GM12801 (cell line): ENCODE results near the gene OBP2A.

Source experiments
- TF ChIP-seq, protein P1 (sequence below): IDR thresholded peaks from one replicate; pipeline ENCODE4 v1.5.1; 2011; ENCODE audit warnings: control low read depth; ENCODE audit not compliant: insufficient read length; ENCODE audit errors: extremely low read depth

Gene OBP2A

DNA sequence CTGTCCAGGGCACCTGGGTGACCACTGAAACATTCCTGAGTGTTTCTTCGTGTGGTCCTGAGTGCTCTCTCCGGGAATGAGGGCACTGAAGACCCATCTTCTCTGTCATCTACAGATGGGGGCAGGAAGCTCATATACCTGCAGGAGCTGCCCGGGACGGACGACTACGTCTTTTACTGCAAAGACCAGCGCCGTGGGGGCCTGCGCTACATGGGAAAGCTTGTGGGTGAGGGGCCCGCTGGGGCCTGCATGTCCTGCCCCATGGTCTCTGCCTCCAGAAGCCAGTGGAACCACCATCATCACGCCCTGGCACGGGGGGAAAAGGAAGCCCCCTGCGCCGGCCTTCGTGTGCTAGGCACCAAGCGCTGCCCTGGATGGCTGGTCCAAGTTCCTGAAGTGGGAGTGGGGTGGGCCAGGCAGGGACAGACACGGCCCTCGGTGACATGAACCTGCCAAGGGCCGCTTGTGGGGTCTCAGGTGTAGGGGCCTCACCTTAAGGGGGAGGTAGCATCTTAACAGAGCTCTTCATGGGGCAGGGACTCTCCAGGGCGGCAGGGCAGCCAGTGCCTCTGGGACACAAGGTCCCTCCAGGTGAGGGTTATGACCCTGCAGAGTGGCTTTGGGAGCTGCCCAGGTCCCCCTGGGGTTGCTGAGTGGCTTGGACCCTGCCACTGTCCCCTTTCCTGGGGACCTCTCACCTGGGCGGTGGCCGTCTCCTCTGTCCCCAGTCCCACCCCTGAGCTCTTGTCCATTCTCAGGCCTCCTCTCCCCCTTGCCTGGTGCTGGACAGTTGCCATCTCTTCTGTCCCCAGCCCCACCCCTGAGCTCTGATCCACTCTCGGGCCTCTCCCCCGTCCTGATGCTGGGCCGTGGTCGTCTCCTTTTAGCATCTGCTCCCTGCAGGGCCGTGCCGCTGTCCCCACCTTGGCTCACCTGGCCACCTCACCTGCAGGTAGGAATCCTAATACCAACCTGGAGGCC lies 2.1 kb downstream of the OBP2A start:
- TF ChIP-seq, protein P1, sequence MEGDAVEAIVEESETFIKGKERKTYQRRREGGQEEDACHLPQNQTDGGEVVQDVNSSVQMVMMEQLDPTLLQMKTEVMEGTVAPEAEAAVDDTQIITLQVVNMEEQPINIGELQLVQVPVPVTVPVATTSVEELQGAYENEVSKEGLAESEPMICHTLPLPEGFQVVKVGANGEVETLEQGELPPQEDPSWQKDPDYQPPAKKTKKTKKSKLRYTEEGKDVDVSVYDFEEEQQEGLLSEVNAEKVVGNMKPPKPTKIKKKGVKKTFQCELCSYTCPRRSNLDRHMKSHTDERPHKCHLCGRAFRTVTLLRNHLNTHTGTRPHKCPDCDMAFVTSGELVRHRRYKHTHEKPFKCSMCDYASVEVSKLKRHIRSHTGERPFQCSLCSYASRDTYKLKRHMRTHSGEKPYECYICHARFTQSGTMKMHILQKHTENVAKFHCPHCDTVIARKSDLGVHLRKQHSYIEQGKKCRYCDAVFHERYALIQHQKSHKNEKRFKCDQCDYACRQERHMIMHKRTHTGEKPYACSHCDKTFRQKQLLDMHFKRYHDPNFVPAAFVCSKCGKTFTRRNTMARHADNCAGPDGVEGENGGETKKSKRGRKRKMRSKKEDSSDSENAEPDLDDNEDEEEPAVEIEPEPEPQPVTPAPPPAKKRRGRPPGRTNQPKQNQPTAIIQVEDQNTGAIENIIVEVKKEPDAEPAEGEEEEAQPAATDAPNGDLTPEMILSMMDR: no peak

DNA sequence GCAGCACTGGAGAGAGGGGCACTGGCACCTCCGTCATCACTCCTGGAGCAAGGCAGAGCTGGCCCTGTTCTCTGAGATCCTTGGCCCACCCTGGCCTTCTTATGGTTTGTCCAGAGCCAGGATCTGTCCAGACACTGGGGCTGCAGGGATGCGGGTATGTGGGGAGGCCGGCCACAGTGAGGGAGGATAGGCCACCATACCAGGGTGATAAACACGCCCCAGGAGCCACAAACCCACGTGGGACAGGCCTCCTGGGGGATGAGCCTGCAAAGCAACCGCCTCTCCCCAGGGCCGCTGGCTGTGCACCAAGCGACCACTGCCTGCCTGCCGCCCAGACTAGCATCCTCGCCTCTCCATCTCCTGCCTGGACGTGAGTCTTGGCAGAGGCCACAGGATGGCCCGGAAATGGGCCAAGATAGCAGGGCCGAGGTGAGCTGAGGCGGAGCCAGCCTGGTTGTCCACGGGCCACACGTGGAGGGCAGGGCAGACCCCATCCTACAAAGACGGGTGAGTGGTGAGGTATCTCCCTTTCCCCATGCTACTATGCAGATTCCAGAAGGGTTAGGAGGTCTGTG lies 4.5 kb downstream of the OBP2A start:
- TF ChIP-seq, protein P1: no peak

DNA sequence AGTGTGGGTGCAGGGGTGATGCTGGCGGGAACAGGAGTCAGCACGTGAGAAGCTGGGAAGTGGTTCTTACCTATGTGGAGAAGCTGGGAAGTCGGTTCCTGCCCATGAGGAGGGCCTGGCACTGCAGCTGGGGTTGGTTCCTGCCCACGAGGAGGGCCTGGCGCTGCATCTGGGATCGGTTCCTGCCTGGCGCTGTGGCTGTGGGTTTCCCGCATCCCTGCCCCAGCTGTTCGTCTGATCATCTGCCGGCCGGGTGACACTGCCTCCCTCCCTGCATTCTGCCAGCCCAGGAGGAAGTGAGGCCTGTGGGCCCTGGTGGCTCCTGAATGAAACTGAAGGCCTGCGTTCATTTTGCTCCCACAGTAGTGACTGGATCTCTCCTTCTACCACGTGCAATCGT lies 5.1 kb downstream of the OBP2A start:
- TF ChIP-seq, protein P1: no peak

DNA sequence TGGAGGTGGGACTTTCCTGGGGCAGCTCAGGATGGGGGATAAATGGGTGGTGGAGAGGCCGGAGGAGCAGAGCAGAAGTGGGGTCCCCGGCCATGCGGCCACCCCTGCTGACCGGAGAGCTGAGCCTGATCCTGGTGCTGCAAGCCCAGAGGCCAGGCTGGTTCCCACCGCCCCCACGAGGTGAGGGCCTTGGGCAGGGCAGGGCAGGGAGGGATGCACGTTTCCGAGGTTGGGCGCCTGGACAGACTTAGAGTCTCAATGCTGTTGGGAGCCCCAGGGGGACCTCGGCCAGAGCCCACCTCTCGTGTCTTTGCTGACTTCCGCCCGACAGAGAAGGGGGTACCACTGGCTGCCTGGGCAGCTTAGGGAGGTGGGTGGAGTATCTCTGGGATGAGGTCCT lies 5.5 kb downstream of the OBP2A start:
- TF ChIP-seq, protein P1: no peak

DNA sequence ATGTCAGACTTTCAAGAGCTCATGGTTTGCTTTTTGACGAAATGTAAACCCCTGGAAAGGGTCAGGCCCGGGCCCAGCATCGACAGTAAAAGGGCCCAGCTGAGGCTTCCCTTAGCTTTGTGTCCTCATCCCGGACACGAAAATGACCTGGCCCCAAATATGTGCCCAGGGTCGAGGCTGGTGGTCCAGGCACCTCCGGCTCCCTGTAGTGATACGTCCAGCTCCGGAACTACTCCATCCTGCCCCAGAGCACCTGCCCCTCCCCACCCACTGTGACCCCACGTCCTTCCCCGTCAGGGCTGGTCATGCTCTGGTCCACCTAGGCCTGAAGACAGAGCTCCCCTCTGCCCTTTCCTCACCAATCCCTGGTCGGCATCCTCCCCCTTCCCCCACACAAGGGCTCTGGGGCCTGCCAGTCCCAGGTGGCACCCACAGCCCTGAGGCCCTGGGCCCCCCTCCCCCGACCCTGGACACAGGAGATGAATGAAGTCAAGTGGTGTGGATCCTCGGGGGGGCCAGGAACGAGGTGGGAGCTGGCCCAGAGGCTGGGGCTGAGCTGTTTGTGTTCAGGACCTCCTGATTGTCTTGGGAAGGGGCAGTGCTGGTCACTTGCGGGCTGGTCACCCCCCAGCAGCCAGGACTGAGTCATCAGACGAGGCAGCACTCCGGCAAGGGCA lies 6.2 kb downstream of the OBP2A start:
- TF ChIP-seq, protein P1: no peak

DNA sequence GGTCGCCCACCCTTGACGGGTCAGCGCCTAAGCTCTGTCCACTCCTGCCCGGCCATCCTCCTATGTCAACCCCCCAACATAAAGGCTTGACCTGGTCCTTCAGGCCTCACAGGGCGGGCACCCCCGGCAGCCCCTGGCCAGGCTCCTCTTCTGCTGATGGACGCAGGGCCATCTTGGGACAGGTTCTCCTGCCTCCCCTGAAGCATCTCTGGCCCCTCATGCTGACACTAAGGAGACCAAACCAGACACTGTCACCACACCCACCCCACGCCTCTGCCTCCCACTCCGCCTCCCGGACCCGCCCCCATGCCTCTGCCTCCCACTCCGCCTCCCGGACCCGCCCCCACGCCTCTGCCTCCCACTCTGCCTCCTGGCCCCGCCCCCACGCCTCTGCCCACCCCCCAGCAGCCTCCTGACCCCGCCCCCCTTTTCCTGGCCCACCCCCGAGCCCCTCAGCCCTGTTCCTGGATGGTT lies 6.8 kb downstream of the OBP2A start:
- TF ChIP-seq, protein P1: no peak

DNA sequence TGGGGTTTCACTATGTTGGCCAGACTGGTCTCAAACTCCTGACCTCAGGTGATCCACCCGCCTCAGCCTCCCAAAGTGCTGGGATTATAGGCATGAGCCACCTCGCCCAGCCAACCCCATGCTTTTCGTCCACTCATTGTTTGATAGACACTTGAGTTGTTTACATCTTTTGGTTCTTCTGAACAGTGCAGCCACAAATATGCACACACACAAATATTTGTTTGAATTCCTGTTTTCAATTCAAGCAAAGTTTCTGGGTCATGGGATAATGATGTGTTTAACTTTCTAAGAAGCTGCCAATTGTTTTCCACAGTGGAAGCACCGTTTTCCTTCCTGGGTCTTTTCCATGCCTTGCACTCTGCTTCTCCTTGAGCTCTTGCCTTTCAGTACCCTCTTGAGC lies 8.8 kb downstream of the OBP2A start:
- TF ChIP-seq, protein P1: no peak
